ENCODE data around the gene BSND.

The BSND gene

DNA sequence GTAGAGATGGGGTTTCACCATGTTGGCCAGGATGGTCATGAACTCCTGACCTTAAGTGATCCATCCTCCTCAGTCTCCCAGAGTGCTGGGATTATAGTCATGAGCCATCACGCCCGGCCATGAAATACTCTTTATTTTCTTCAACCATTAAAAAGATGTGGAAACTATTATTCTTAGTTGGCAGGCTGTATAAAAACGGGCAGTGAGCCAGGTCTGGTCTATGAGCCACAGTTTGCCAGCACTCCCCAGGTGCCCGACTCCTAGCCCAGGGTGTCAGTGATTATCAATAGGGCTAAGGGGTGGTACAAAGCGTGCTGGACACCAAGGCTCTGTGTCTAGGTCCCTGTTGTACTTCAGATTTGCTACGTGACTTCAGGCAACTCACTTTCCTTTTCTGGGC, 22.0 kb upstream of the BSND start:
- no peak for DNase-seq

DNA sequence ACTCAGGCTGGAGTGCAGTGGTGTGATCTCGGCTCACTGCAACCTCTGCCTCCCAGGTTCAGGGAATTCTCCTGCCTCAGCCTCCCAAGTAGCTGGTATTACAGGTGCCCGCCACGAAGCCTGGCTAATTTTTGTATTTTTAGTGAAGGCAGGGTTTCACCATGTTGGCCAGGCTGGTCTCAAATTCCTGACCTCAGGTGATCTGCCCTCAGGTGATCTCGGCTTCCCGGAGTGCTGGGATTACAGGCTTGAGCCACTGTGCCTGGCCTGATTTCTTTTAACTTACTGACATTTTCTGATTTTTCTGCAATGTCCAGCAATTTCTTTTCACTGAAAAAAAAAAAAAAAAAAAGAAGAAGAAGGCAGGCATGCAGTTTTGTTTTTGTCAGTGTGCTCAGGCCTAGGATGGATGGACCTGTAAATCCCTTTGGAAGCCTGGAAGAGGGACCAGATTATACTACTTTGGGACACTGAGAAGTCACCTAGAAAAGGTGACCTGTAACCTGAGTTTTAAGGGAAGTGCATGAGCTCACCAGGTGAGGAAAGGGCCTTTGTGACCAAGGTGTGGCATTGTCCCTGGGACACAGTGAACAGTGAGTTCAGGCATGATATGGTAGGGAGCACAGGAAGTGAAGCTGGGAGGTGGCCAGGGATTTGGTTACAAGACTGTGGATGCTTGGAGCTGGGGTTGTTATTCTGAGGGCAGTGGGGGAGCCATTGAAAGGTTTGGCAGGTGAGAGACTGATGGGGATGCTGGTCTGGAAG, 21.0 kb upstream of the BSND start:
- no peak for DNase-seq

GRCh38 chr1:54978528-54979326, 20.0 kb upstream of the BSND start:
- no peak for DNase-seq

- no peak for DNase-seq
Observed at GRCh38 chr1:54979327-54979891, 19.3 kb upstream of the BSND start.

- DNase-seq, result no peak
Observed at GRCh38 chr1:54980046-54980527, 18.6 kb upstream of the BSND start.

DNA sequence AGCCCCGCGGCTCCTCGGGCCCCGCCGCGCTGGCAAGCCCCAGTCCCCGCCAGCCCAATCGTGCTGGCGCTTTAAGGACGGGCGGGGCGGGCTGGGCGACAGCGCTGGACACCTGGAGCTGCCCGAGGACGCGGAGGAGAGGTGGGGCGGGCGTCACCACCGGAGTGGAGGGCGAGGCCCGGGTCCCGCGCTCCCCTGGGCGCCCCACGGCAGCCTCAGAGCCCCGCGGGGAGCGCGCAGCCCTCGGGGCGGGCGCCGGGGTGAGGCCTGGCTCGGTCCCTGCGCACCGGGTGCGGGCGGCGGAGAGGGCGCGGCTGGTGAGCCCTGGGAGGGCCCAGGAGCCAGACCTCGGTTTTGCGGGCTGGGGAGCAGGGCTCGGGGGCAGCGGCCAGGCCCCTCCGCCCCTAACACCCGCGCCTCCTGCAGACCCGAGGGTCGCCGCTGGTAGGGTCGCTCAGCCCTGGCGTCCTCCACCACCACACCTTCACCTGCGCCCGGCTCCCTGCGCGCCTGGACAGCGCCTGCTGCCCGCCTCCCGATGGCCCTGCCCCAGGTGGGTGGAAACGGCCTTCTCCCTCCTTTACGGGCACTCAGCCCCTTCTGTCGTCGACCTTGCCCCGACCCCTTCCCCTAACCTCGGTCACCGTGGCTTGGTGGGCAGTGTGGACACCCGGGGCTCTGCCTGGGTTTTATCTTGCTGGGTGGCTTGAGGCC, 18.0 kb upstream of the BSND start, which contains the start of gene TMEM61:
TSS of gene TMEM61 (plus strand) at position 101 of the 714 bp plus-strand sequence. CDS start at position 539, 438 bp downstream.
- DNase-seq, result no peak

DNA sequence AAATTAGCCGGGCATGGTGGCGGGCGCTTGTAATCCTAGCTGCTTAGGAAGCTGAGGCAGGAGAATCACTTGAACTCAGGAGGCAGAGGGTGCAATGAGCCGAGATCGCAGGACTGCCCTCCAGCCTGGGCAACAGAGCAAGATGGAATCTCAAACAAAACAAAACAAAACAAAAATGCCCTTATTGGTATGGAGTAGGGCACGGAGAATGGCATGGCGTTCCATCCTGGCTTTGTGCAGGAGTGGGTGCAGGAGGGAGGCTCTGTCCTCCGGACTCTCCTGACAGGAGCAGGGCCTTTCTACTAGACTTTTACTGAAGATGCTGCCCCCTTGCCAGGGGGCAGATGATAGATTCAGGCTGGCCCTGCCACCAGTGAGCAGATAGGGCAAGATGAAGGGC, 17.3 kb upstream of the BSND start:
- DNase-seq, result no peak

GRCh38 chr1:54982739-54983138, 16.0 kb upstream of the BSND start:
- DNase-seq, result no peak

DNA sequence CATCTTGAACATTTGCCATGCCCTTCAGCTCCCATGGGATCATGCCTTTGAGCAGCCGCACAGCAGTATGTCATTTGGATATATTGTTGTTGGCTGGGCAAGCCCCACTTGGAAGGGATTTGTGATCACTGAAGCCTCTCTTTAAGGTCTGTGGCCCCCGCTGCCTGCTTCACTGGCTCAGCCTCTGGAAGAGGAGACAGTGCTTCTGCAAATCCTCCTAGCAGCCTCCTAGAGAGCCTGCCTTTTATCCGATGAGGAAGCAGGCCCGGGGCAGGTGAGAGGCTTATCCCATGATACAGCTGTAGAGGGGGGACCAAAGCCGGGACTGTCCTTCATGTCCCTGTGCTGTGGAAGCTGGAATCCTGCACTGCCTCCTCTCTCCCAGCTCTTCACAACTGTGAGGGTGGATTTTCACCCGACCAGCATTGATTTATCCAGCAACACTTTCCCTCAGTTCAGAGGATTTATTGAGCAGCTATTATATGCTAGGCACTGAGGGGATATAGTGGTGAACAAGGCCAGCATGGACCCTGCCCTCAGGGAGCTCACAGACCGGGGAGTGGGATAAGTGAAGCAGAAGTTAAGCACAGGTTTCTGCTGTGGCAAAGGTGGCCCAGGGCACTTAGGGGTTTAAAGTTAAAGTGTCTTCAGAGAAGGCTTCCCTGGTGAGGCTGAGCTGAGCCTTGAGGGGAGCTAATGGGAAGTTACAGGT, 14.4 kb upstream of the BSND start:
- DNase-seq, result no peak

DNA sequence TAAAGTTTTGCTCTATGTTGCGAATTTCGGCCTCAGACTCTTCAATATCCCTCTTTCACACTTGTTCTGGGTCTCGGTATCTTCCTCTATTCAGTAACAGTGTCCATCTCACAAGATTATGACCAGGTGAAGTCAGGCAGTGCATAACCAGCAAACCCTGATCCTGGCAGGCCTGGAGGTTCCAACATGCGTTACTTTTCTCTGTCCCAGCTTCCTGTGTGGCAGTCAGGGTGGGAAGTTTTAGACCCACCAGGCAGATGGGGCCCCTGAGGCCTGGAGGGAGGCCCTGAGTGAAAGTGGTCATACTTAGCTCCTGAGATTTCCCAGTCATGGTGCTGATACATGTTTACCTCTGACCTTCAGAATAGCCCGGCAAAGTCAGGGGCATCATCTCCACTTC, 13.2 kb upstream of the BSND start:
- DNase-seq, result no peak

- no peak for DNase-seq
Observed at GRCh38 chr1:54986025-54986424, 12.7 kb upstream of the BSND start.

DNA sequence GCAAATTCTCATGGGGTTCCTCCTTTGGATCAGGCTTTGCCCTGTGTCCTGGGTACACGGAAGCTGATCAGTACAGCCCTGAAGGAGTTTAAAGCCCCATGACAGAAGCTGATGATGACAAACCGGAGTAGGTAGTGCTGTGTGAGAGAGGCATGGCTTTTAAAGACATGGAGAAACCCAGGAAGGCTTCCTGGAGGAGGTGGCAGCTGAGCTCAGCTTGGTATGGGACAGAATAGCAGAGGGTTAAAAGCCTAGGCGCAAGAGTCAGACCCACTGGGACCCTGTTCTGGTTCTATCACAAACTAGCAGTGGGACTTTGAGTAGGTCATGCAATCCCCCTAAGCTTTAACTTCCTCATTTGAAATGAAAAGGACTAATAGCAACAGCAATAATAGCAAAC, 12.2 kb upstream of the BSND start:
- DNase-seq, result no peak

GRCh38 chr1:54987427-54987826, 11.3 kb upstream of the BSND start:
- DNase-seq, result no peak

GRCh38 chr1:54987919-54988705, 10.6 kb upstream of the BSND start:
- no peak for DNase-seq

- no peak for DNase-seq
Observed at GRCh38 chr1:54988975-54989374, 9.8 kb upstream of the BSND start.

DNA sequence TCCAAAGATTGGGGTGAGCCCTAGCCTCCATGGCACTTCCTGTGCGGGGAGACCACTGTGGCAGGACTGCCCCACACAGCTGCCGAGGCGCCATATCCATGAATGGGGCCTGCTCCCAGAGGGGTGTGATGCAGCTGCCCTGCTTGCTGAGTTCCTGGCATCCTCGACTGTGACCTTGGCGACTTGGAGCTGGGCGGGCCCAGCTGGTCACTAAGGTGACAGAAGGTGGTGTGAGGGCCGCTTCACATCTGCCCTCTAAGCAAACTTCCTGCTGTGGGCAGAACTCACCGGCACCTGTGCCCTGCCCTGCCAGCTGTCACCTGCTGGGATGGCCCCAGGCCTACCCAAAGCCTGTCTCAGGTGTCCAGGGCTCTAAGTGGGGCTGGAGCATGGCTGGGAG, 9.3 kb upstream of the BSND start:
- no peak for DNase-seq

GRCh38 chr1:54989968-54990810, 8.5 kb upstream of the BSND start:
- no peak for DNase-seq

DNA sequence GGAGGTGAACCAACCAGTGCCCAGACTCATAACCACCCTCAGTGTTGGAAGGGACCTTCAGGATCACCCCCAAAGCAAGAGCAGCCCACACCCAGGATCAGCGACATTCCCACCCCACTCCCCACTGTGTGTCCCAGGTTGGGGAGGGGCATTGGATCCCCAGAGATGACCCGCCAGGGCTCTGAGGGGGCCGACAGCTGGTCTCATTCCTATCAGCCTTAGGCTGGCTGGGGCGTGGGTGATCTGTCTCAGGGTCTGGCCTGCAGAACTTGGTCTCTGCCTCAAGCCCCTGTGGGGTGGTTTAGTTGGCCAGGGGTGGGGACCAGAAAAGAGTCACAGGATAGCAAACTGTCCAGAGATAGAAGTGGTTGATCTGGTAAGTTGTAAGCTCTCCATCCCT, 7.8 kb upstream of the BSND start:
- DNase-seq, result no peak

- no peak for DNase-seq
Observed at GRCh38 chr1:54991939-54992338, 6.8 kb upstream of the BSND start.

DNA sequence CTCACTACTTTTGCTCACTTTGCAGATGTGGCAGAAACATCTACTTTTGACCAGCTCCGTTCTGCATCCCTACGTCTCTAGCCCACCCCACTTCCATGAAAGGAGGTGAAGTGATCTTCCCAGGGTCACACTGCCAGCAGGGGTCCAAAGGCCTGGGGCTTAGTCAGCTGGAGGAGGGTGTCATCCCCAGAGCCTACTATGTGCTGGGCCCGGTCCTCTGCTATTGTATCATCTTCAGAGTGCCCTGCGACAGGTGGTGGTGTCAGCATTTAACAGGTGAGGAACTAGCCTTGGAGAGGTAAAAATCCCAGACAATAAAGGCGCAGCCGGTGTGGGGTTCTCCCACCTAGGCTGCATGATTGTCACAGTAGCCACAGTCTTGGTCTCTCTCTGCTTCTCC, 5.6 kb upstream of the BSND start:
- DNase-seq, result no peak

Measured in T-helper 9 cell (primary cell).